ENCODE data around the gene HIP1.
"Not testable (repeated sequence)": the region's sequence is repeated elsewhere in the genome, so short reads cannot be mapped to it uniquely, and the experiment has no call there.

The HIP1 gene

DNA sequence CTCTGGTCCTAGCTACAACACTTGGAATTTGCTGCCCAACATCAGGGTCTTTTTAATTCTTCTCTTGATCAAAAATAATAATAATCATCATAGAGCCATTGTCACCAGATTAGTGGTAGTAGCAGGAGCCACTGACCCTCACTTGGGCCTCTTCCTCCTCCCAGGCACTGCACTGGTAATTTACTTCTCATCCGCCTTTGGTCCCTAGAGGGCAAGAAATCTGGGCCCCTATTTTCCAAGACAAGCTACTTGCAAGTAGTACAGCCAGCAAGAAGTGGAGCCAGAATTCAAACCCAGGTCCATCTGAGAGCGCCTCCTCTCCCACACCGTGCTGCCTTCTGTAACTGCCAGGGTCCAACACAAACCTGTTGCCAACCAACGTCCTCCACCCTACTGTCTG, 125.4 kb downstream of the HIP1 start:
- Histone ChIP-seq H3K27me3 (ENCODE audit: control insufficient read depth, insufficient read depth, low read length) (no peaks in the 10 kb centered on the region), H3K36me3 (ENCODE audit: insufficient read depth, low read length) (no peaks in the 10 kb centered on the region), H3K4me2 (ENCODE audit: low read length) (no peak overlapping the region), H3K9ac (ENCODE audit: low read depth, low read length) (no peak overlapping the region), H3K4me3 (ENCODE audit: low read length) (no peak overlapping the region), H3K4me1 (ENCODE audit: control insufficient read depth, insufficient read depth, low read length) (peaks cover 8% of the 10 kb centered on the region), H3K9me3 (replicated peaks; ENCODE audit: low read length) (no peaks in the 10 kb centered on the region)

DNA sequence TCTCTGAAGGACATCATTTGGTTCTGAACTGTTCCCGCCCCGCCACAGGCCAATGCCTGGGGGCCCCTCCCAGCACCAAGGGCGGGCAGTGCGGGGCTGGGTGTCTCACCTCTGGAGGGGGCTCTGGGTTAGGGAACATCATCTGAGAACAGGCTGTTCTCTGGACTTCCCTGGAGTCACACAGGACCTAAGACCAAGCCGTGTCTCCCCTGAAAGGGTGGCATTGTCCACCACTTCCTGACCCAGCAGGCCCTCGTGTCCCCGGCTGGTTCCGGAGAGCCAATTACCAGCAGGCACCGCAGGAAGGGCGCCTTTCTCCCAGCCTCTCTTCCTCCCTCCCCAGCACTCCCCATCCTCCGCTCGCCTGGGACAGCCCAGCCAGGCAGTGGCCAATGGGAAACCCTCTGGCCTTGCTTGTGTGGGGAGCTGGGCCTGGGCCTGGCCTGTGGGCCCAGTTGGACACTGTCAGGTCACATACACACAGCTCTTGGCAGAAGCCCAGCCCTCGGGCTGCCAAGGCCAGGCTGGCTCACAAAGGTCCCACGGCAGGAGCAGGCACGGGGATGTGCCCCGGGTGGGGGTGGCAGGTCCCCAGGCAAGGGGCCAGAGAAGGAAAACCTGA, 127.1 kb downstream of the HIP1 start:
- Histone ChIP-seq H3K4me2 (ENCODE audit: low read length) (peak overlapping the region; percentile 31), H3K9ac (ENCODE audit: low read depth, low read length) (peak overlapping the region; percentile 62), H3K36me3 (ENCODE audit: insufficient read depth, low read length) (no peaks in the 10 kb centered on the region), H3K4me3 (ENCODE audit: low read length) (peak overlapping the region; percentile 24), H3K9me3 (replicated peaks; ENCODE audit: low read length) (no peaks in the 10 kb centered on the region), H3K4me1 (ENCODE audit: control insufficient read depth, insufficient read depth, low read length) (peaks cover 8% of the 10 kb centered on the region), H3K27me3 (ENCODE audit: control insufficient read depth, insufficient read depth, low read length) (no peaks in the 10 kb centered on the region)

DNA sequence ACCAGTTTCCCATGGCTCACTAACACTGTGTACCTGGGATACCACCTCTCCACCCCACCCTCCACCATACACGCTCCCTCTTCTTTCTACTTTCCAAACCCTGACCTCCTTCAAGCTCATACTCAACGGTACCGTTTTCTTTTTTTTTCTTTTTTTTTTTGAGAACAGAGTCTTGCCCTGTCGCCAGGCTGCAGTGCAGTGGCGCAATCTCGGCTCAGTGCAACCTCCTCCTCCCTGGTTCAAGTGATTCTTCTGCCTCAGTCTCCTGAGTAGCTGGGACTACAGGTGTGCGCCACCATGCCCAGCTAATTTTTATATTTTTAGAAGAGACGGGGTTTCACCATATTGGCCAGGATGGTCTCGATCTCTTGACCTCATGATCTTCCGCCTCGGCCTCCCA, 129.3 kb downstream of the HIP1 start:
- H3K27me3 ChIP-seq (ENCODE audit: control insufficient read depth, insufficient read depth, low read length); H3K4me3 ChIP-seq (ENCODE audit: low read length); H3K4me2 ChIP-seq (ENCODE audit: low read length); H3K4me1 ChIP-seq (ENCODE audit: control insufficient read depth, insufficient read depth, low read length); H3K36me3 ChIP-seq (ENCODE audit: insufficient read depth, low read length); H3K9ac ChIP-seq (ENCODE audit: low read depth, low read length); H3K9me3 ChIP-seq (replicated peaks; ENCODE audit: low read length): not testable (repeated sequence)

DNA sequence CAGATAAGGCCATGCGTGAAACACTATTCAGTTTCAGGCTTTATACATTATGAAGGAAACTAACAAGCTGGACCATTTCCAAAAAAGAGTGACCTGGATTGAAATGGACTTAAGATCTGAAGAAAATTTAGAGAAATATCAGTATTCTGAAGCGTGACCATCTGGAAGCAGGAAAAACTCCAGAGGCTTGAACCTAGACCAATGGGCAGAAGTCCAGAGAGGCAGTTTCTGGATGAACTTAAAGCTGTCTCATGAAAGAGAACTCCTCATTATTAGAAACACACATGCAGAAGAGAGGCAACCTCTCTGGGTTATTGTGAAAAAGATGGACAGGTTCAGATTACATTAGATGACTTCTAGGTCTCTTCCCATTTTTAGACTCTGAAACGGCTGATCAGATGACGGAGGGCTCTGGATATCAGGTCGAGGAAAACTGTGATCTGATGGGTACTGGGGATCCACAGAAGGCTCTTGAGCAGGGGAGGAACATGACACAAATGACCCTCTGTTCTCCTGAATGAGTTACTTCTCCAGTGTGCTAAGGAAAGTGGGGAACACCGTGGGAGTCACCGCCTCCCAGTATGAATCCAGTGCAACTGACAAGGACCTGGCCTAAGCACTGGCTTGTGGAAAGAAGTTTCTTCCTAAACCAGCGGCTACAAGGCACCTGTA, 130.2 kb downstream of the HIP1 start:
- peaks cover 8% of the 10 kb centered on the region for H3K4me1 ChIP-seq (ENCODE audit: control insufficient read depth, insufficient read depth, low read length)
- no peak overlapping the region for H3K4me2 ChIP-seq (ENCODE audit: low read length)
- no peaks in the 10 kb centered on the region for H3K36me3 ChIP-seq (ENCODE audit: insufficient read depth, low read length)
- no peaks in the 10 kb centered on the region for H3K27me3 ChIP-seq (ENCODE audit: control insufficient read depth, insufficient read depth, low read length)
- no peaks in the 10 kb centered on the region for H3K9me3 ChIP-seq (replicated peaks; ENCODE audit: low read length)
- H3K4me3 ChIP-seq (ENCODE audit: low read length), result no peak overlapping the region
- H3K9ac ChIP-seq (ENCODE audit: low read depth, low read length), result no peak overlapping the region

DNA sequence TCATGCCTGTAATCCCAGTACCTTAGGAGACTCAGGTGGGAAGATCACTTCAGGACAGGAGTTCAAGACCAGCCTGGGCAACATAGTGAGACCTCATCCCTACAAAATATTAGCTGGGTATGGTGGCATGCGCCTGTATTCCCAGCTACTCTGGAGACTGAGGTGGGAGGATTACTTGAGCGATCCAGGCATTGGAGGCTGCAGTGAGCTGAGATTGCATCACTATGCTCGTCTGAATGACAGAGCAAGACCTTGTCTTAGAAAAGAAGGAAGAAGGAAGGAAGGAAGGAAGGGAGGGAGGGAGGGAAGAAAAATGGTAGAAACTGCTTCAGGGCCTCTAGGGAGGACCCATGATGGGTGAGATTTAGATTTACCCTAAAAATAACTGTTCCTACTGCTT, 134.3 kb downstream of the HIP1 start:
- H3K4me1 ChIP-seq (ENCODE audit: control insufficient read depth, insufficient read depth, low read length), result peaks cover 2% of the 10 kb centered on the region
- no peak overlapping the region for H3K4me2 ChIP-seq (ENCODE audit: low read length)
- H3K36me3 ChIP-seq (ENCODE audit: insufficient read depth, low read length), result no peaks in the 10 kb centered on the region
- H3K4me3 ChIP-seq (ENCODE audit: low read length), result no peak overlapping the region
- no peaks in the 10 kb centered on the region for H3K27me3 ChIP-seq (ENCODE audit: control insufficient read depth, insufficient read depth, low read length)
- H3K9me3 ChIP-seq (replicated peaks; ENCODE audit: low read length), result no peaks in the 10 kb centered on the region
- H3K9ac ChIP-seq (ENCODE audit: low read depth, low read length), result no peak overlapping the region

DNA sequence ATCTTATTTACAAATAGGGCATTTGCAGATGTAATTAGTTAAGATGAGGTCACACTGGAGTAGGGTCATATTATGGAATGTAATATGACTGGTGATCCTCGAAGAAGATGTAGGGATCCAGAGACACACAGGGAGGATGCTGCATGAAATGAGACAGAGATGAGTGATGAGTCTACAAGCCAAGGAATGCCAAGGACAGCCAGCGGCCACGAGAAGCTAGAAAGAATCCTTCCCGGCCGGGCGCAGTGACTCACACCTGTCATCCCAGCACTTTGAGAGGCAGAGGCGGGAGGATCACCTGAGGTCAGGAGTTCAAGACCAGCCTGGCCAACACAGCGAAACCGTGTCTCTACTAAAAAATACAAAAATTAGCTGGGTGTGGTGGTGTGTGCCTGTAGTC, 135.9 kb downstream of the HIP1 start:
- H3K36me3 ChIP-seq (ENCODE audit: insufficient read depth, low read length), result not testable (repeated sequence)

DNA sequence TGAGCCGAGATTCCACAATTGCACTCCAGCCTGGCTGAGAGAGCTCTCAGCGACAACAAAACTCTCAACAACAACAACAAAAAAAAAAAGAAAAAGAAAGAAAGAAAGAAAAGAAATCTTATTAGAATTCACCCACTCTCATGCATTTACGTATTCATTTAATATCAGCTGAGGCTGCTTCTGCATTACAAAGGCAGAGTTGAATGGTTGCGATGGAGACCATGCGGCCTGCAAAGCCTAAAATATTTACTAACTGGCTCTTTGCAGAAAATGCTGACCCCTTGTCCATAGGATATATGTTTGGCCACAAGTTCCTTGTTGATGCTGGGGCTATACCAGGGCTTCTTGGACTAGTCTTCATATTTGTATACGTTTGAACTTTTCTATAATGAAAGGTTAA, 137.2 kb downstream of the HIP1 start:
- H3K9ac ChIP-seq (ENCODE audit: low read depth, low read length), result no peak overlapping the region
- H3K4me1 ChIP-seq (ENCODE audit: control insufficient read depth, insufficient read depth, low read length), result peaks cover 22% of the 10 kb centered on the region
- peaks cover 8% of the 10 kb centered on the region for H3K36me3 ChIP-seq (ENCODE audit: insufficient read depth, low read length)
- no peaks in the 10 kb centered on the region for H3K9me3 ChIP-seq (replicated peaks; ENCODE audit: low read length)
- H3K4me2 ChIP-seq (ENCODE audit: low read length), result no peak overlapping the region
- no peak overlapping the region for H3K4me3 ChIP-seq (ENCODE audit: low read length)
- no peaks in the 10 kb centered on the region for H3K27me3 ChIP-seq (ENCODE audit: control insufficient read depth, insufficient read depth, low read length)

More for the DNA sequence above, 135.9 kb downstream of the HIP1 start:
- H3K9me3 ChIP-seq (replicated peaks; ENCODE audit: low read length); H3K27me3 ChIP-seq (ENCODE audit: control insufficient read depth, insufficient read depth, low read length); H3K4me3 ChIP-seq (ENCODE audit: low read length); H3K9ac ChIP-seq (ENCODE audit: low read depth, low read length); H3K4me2 ChIP-seq (ENCODE audit: low read length): not testable (repeated sequence)
- H3K4me1 ChIP-seq (ENCODE audit: control insufficient read depth, insufficient read depth, low read length), result peaks cover 11% of the 10 kb centered on the region

DNA sequence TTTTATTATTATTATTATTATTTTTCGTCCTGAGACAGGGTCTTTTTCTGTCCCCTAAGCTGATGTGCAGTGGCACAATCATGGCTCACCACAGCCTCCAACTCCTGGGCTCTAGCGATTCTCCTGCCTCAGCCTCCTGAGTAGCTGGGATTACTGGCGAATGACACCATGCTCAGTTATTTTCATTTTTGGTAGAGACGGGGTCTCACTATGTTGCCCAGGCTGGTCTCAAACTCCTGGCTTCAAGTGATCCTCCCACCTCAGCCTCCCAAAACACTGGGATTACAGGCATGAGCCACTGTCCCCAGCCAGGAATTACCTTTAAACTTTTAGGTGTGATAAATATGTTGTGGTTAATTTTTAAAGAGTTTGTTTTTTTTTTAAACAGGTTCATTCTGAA, 138.0 kb downstream of the HIP1 start:
- H3K4me2 ChIP-seq (ENCODE audit: low read length); H3K4me3 ChIP-seq (ENCODE audit: low read length); H3K36me3 ChIP-seq (ENCODE audit: insufficient read depth, low read length); H3K9me3 ChIP-seq (replicated peaks; ENCODE audit: low read length); H3K27me3 ChIP-seq (ENCODE audit: control insufficient read depth, insufficient read depth, low read length); H3K9ac ChIP-seq (ENCODE audit: low read depth, low read length): not testable (repeated sequence)
- peaks cover 25% of the 10 kb centered on the region for H3K4me1 ChIP-seq (ENCODE audit: control insufficient read depth, insufficient read depth, low read length)

DNA sequence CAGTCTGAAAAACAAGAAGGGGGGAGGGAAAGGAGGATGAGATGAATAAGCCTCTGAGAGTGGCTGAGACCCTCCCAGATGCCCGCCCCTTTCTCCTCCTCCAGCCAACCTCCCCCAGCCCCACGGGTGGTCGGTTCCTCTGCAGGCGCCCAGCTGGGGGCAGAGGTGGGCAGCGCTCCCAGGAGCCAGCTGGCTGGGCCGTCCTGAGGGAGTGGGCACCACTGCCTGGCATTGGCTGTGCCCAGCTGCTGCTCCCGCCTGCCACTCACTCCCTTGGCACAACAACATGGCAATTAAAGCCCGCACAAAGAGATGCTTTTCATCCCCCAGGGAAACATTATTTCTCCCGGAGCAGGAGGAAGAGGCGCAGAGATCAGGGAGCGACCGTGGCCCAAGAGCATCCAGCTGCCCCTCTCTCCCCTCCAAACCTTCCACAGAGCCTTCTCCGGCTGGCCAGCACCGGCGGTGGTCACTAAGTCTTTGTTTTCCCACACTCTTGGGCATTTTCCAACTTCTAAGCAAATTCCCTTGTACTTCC, 139.4 kb downstream of the HIP1 start:
- Histone ChIP-seq H3K9me3 (replicated peaks; ENCODE audit: low read length) (no peaks in the 10 kb centered on the region), H3K9ac (ENCODE audit: low read depth, low read length) (no peak overlapping the region), H3K4me1 (ENCODE audit: control insufficient read depth, insufficient read depth, low read length) (peaks cover 25% of the 10 kb centered on the region), H3K27me3 (ENCODE audit: control insufficient read depth, insufficient read depth, low read length) (no peaks in the 10 kb centered on the region), H3K4me2 (ENCODE audit: low read length) (peak overlapping the region; percentile 56), H3K36me3 (ENCODE audit: insufficient read depth, low read length) (peaks cover 10% of the 10 kb centered on the region), H3K4me3 (ENCODE audit: low read length) (no peak overlapping the region)

DNA sequence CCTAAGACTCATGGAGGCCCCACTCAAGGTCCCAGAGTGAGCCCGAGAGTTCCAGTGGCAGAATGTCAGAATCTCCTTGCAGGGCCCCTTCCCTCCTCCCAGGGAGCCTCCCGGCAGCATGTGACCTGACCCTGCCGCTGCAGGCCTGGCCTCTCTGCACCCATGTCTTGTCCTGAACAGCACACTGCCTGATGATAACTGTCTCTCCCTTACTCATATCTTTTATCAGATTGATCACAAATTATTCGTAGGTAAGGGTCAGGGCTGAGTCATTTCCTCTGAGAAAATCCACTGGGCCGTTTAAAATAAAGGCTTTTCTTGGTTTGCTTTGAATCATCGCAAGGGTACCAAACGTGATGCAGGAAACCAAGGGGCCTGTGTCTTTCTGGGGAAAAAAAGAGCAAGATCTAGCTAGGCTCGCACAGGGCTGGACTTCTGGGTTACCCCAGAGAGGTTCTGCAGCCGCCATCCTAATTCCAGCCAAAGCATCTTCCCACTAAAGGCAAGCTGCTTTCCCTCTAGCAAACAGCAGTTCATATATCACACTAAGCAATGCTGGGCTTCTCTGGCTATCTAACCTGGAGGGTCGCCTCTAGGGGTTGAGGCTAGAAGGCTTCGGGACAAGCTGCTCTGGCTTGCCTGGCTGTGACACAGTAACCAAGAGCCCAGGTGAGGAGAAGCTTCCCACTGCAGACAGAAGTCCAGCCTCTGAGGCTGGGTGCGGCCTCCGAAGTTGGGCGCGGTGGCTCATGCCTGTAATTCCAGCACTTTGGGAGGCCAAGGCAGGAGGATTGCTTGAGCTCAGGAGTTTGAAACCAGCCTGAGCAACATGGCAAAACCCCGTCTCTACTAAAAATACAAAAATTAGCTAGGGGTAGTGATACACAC, 141.8 kb downstream of the HIP1 start:
- H3K4me1 ChIP-seq (ENCODE audit: control insufficient read depth, insufficient read depth, low read length), result peaks cover 25% of the 10 kb centered on the region
- H3K9ac ChIP-seq (ENCODE audit: low read depth, low read length), result no peak overlapping the region
- peak overlapping the region; percentile 4 for H3K4me2 ChIP-seq (ENCODE audit: low read length)
- H3K27me3 ChIP-seq (ENCODE audit: control insufficient read depth, insufficient read depth, low read length), result no peaks in the 10 kb centered on the region
- H3K36me3 ChIP-seq (ENCODE audit: insufficient read depth, low read length), result peaks cover 17% of the 10 kb centered on the region
- no peaks in the 10 kb centered on the region for H3K9me3 ChIP-seq (replicated peaks; ENCODE audit: low read length)
- no peak overlapping the region for H3K4me3 ChIP-seq (ENCODE audit: low read length)

DNA sequence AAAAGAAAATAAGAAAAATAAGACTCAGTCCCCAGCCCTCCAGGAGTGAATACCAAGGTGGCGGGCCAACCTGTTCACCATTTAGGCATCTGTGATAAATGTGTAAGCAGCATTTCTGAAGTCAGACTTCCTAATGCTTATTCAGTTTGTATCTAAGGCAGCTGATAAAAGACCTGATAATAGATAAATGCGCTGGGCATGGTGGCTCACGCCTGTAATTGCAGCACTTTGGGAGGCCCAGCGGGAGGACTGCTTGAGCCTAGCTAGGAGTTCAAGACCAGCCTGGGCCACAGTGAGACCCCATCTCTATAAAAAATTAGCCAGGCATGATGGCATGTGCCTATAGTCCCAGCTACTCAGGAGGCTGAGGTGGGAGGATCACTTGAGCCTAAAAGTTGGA, 143.0 kb downstream of the HIP1 start:
- H3K4me3 ChIP-seq (ENCODE audit: low read length), result no peak overlapping the region
- no peaks in the 10 kb centered on the region for H3K27me3 ChIP-seq (ENCODE audit: control insufficient read depth, insufficient read depth, low read length)
- H3K4me1 ChIP-seq (ENCODE audit: control insufficient read depth, insufficient read depth, low read length), result peaks cover 25% of the 10 kb centered on the region
- H3K36me3 ChIP-seq (ENCODE audit: insufficient read depth, low read length), result peaks cover 26% of the 10 kb centered on the region
- no peaks in the 10 kb centered on the region for H3K9me3 ChIP-seq (replicated peaks; ENCODE audit: low read length)
- H3K9ac ChIP-seq (ENCODE audit: low read depth, low read length), result no peak overlapping the region
- no peak overlapping the region for H3K4me2 ChIP-seq (ENCODE audit: low read length)
